KBM-7 (cell line): Measurements from ENCODE around the gene SRPK3.
A peak's percentile ranks its signal among the peaks of the same experiment; 100 is the strongest.
"Not testable (repeated sequence)": the region's sequence is repeated elsewhere in the genome, so short reads cannot be mapped to it uniquely, and the experiment has no call there.

Source experiments
- DNase-seq: peaks from one replicate; pipeline ENCODE4 v3.0.0-alpha.2; 2015
- in situ Hi-C: fragments of 300-500 bp; cut with MboI; formaldehyde crosslinking; loops from 2 replicates; pipeline ENCODE4 v1.14.3; 2020; ENCODE audit warnings: low sequenced_read_pairs, low pct_unique_long_range_greater_than_20kb, mixed read lengths

The SRPK3 gene

DNA sequence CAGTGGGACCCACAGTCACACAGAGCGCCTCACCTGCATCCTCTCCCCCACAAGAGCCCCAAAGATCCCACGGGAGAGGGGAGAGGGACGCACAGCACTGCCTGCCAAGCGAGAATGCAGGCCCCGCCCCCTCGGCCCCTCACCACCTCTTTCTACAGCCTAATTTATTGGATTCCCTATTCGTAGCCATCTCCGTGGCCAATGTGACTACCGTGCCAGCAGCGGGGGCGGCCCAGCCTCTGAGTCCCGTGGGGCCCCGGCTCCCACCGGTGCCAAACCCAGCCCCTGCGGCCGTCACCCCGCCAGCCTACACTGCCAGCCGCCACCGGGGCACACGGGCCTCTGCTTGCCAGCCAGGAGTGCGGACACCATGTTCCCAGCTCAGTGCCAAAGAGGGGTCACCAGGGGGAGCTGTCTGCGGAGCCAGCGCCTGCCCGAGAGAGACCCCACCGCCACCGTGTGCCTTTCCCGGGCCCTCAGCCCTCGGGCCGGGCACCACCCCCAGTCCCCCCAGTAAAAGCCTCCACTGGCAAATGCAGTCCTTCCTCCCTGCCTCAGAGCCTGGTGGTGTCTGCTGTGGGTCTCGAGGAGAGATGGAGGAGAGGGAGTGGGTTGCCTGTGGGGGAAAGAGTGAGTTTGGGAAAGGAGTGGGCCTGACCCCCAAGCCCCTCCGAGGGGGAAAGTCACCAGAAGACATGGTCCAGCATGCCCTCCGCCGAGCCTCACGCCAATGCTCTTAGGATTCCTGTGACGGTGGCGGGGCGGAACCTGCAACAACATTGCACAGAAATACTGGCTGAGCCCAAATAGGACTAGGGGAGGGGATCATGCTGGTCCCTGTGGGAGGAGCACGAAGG, 36.4 kb upstream of the SRPK3 start:
- in situ Hi-C loops, result no loop called here
- peak; percentile 61 for DNase-seq

GRCh38 chrX:153745067-153745433, 35.8 kb upstream of the SRPK3 start:
- in situ Hi-C loops, DNase-seq: not testable (repeated sequence)

DNA sequence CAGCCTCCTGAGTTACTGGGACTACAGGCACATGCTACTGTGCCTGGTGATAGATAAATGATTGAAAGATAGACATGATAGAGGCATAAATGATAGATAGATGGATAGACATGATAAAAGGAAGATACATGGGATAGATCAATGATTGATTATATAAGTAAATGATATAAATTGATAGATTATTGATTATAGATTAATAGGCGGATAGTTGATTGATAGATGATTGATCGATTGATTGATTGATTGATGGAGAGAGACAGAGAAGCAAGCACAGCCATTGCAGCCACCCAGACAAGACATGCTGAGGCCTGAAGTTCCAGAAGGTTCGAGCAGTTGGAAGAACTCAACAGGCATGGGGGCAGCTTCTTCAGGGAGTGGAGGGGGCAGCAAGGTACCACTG, 34.5 kb upstream of the SRPK3 start:
- in situ Hi-C loops, result no loop called here
- DNase-seq, result no peak

- DNase-seq, in situ Hi-C loops: not testable (repeated sequence)
Observed at GRCh38 chrX:153746991-153747390, 33.9 kb upstream of the SRPK3 start.

DNA sequence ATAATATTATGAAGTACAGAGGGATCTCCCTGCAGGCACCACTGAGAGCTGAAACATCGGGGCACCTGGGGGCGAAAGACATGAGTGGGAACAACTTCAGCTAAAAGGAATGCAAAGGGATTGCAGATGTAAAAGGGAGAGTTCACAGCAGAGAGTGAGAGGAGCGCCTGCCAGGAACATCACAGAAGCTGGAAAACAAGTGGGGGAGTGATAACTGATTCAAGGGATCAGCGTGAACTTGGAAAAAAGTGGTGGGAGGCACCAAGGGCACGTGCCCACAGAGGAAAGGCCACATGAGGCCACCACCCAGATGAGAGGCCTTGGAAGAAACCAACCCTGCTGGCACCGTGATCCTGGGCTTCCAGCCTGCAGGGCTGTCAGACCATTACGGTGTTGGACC, 31.8 kb upstream of the SRPK3 start:
- in situ Hi-C loops, result not testable (repeated sequence)

DNA sequence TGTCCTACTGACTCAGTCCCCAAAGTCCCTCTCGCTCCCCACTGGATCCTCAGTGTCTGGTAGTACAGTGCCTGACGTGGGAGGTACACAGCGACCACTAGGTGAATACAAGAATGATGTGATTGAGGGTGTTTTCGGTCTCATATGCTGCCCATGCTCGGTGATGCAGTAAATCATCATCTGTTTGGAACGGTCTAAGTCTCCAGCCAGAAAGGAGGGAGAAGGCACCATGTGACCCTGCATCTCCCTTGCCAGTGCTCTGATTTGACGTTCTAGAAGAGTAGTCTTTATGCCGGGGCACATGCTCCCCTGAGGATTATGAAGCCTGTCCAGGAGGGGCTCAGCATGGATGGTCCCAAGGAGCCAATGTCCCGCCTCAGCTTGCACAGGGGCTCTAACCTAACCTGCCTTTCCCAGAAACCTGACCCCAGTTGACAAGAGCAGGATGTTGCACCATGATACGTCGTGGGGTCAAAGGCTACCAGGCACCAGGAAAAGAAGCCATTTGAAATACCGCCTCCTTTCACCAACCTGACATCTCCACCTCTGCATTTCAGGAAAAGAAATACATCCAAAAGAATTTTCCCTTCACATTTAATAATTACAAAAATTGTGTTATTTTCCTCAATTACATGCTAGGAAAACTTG, 30.6 kb upstream of the SRPK3 start:
- in situ Hi-C loops, result no loop called here
- no peak for DNase-seq

More for the DNA sequence above, 31.8 kb upstream of the SRPK3 start:
- not testable (repeated sequence) for DNase-seq

GRCh38 chrX:153755136-153755535, 25.7 kb upstream of the SRPK3 start:
- no peak for DNase-seq
- in situ Hi-C loops, result no loop called here

DNA sequence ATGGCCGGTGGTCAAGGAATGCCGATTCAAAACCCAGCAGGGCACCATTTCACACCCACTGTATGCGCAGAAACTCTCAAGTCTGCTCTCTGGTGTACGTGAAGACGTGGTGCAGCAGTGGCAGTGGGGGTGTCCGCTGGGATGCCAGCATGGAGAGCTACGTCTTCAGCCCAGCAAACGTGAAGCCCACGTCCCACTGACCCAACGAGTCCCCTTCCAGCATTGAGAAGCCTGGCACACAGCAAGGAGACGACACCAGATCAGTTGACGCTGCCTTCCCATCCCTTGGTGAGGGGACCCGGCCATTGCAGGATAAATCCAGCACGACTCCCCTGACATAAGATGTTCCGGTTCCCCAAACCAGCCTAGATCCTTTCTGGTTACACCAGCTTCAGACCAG, 19.0 kb upstream of the SRPK3 start:
- no peak for DNase-seq
- in situ Hi-C loops, result no loop called here

GRCh38 chrX:153762626-153763173, 18.1 kb upstream of the SRPK3 start:
- in situ Hi-C loops, result no loop called here
- DNase-seq, result no peak

GRCh38 chrX:153763298-153763932, 17.4 kb upstream of the SRPK3 start:
- in situ Hi-C loops, result no loop called here
- DNase-seq, result no peak

DNA sequence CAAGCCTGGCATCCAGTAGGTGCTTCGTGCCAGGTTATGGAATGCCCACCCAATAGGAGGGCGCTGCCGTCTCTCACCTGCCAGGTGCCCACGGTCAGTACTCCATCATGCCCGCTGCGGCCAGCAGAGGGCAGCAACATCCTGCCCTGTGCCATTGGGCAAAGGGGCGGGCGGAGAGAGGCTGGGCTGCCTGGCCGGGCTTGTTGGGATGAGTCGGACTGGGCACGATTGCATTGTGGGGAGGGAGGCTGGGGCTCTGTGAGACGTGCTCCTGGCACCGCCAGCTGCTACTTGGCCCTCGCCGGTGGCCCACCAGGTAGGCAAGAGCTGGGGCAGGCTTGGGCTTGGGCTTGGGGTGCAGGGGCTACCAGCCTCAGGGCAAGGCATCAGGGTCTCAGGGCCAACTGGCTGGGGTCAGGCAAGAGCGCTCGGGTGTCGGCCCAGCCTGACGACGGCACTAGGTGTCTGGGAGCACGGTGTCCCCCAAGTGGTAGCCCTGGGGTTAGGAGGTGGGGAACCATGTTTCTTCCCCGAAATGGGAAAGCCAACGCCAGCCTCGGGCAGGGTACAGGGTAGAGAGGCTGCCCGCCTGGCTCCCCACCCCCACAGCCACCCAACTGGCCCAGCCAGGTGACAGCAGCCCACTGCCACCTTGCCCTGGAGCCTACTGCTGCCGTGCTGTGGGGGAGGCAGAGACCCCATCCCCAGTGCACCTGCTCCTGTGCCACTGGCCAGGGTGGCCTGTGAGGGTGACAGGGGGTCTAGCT, 16.7 kb upstream of the SRPK3 start, which contains the start of gene PLXNB3:
PLXNB3 (plus strand) TSS at position 261 of the 767 bp plus-strand sequence. CDS start 1,287 bp downstream, outside the sequence.
- peak; percentile 77 for DNase-seq
- in situ Hi-C loops, result no loop called here

DNA sequence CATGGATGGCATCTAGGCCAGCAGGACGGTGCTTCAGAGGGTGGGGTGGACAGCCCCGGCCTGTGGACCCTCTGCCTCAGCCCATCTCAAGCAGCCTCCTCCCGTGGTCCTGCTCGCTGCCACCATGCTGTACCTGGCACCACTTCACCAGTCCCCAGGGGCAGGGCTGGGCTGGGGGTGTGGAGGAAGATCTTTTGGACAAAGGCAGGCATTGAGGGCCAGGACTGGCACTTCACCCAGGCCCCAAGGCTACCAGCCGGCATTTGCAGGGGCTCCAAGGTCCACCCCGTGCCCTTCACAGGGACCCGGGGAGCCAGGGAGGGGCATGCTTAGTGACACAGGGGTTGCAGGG, 16.1 kb upstream of the SRPK3 start:
- in situ Hi-C loops, result no loop called here

DNA sequence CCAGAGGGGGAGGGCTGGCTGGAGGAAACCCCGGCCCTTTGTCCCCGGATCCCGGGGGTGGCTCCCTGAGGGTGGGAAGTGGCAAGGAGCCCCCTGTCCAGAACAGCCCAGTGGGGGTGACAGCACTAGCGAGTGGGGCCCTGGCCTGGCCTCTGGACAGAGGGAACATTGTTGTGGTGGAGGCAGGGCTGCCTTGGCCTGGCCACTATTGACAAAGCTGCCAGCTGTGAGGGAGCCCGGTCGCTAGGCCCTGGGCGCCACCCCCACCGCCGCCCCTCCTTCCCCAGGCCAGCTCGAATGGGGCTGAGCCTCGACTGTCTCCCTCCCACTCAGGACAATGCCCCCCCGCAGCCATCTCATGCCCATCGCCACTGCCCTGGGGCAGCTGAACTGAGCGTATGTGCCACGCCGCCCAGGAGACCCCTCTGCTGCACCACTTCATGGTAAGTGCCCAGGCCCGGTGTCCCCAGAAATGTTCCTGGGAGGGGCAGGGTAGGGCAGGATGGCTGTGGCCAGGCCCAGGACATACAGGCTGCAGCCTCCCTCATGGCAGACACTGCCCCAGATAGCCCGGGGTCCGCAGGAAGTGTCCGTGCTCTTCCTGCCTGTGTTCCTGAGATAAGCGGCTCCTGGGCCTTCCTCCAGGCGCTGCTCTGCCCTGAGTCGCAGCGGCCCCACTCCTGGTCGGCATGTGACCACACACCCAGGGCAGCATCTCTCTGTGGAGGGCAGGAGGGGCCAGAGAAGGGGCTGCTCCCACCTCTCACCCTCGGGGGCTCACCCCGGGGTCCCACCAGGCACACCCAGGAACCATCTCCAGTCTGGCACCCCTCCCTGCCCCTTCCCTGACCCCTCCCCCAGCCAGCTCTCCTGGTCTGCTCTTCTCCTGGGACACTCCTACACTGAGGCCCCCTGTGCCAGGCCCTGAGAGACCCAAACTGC, 15.4 kb upstream of the SRPK3 start:
- DNase-seq, result peak; percentile 42
- in situ Hi-C loops, result no loop called here

More for the DNA sequence above, 16.1 kb upstream of the SRPK3 start:
- DNase-seq, result no peak

DNA sequence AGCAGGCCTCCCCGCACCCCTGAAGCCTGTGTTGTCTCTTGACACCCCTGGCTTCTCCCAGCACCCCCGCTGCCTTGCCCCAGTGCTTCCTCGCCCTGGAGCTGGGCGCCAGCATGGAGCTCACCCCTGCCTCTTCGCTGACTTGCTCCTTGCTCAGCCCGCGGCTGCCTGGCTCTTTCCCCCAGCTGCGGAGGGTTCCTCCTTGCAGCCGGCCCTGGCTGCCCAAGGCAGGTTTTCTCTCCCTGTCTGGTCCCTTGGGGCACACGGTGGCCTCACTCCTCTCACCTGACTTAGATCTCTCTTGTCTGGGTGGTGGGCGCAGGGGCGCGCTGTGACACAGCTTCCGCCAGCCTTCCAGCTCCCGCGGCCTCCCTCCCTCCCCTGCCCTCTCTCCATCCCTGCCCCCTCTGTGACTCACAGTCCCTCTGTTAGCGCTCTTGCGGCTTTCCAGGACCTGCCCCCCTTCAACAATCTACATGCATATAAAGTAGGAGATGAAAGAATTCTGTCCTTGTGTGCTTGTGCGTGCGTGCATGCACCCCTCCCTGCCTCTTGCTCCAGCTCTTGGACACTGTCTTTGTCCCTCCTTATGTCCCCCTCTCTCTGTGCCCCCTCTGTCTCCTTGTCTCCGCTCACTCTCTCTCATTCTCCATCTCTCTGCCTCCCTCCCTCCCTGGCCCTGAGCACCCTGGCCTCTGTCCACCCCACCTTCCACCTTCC, 14.6 kb upstream of the SRPK3 start:
- DNase-seq, result peak; percentile 82
- in situ Hi-C loops, result no loop called here

GRCh38 chrX:153766871-153767673, 13.8 kb upstream of the SRPK3 start:
- no peak for DNase-seq
- in situ Hi-C loops, result no loop called here

- DNase-seq, result no peak
- in situ Hi-C loops, result no loop called here
Observed at GRCh38 chrX:153767674-153768055, 13.2 kb upstream of the SRPK3 start.
